SK-N-SH treated with all-trans-retinoic acid at 6 μM for 48 hours (cell line): ENCODE measurements around the gene PERCC1.

Experiments used
- ATAC-seq: fragments of 200-7000 bp; cut with Tn5 transposase; 3 replicates; pipeline ENCODE4 v1.9.1; 2020; ENCODE audit warnings: mild to moderate bottlenecking, moderate library complexity
- ARNTL ChIP-seq: fragments of 450-650 bp; formaldehyde crosslinking; IDR thresholded peaks from 2 replicates; pipeline ENCODE4 v1.5.0; 2020; ENCODE audit warnings: low read depth, mild to moderate bottlenecking, moderate library complexity, borderline replicate concordance
- BACH2 ChIP-seq: fragments of 250-450 bp; sonication (Bioruptor Pico); IDR thresholded peaks from 2 replicates; pipeline ENCODE4 v1.9.0; 2021; ENCODE audit warnings: mild to moderate bottlenecking, borderline replicate concordance
- CSDC2 ChIP-seq: fragments of 250-450 bp; sonication (Bioruptor Pico); IDR thresholded peaks from 2 replicates; pipeline ENCODE4 v1.5.0; 2020; ENCODE audit warnings: mild to moderate bottlenecking, moderate library complexity
- GLIS3 ChIP-seq: fragments of 250-450 bp; sonication (Bioruptor Pico); IDR thresholded peaks from 2 replicates; pipeline ENCODE4 v1.5.0; 2020; ENCODE audit warnings: mild to moderate bottlenecking, moderate library complexity
- OSR1 ChIP-seq: fragments of 250-450 bp; sonication (Bioruptor Pico); IDR thresholded peaks from 2 replicates; pipeline ENCODE4 v1.8.0; 2022; ENCODE audit warnings: moderate library complexity, mild to moderate bottlenecking, inconsistent platforms
- PPARA ChIP-seq: fragments of 250-450 bp; sonication (Bioruptor Pico); IDR thresholded peaks from 2 replicates; pipeline ENCODE4 v1.5.0; 2020; ENCODE audit warnings: mild to moderate bottlenecking, borderline replicate concordance
- RARB ChIP-seq: fragments of 250-450 bp; sonication (Bioruptor Pico); IDR thresholded peaks from 2 replicates; pipeline ENCODE4 v1.8.0; 2021; ENCODE audit warnings: mild to moderate bottlenecking, moderate library complexity
- SNAI2 ChIP-seq: fragments of 250-450 bp; sonication (Bioruptor Pico); IDR thresholded peaks from 2 replicates; pipeline ENCODE4 v1.5.0; 2020; ENCODE audit warnings: mild to moderate bottlenecking, moderate library complexity
- TCF4 ChIP-seq: fragments of 250-450 bp; sonication (Bioruptor Pico); IDR thresholded peaks from 2 replicates; pipeline ENCODE4 v1.8.0; 2021; ENCODE audit warnings: mild to moderate bottlenecking, moderate library complexity, borderline replicate concordance
- ZC3H10 ChIP-seq: fragments of 250-450 bp; sonication (Bioruptor Pico); IDR thresholded peaks from 2 replicates; pipeline ENCODE4 v1.5.1; 2021; ENCODE audit warnings: mild to moderate bottlenecking, moderate library complexity
- ZFP30 ChIP-seq: fragments of 450-650 bp; formaldehyde crosslinking; IDR thresholded peaks from 2 replicates; pipeline ENCODE4 v1.5.0; 2022; ENCODE audit warnings: mild to moderate bottlenecking, moderate library complexity
- ZNF565 ChIP-seq: fragments of 450-650 bp; formaldehyde crosslinking; conservative IDR thresholded peaks from 2 replicates; pipeline ENCODE4 v1.5.0; 2020; ENCODE audit warnings: low read depth, mild to moderate bottlenecking, moderate library complexity
- ZNF8 ChIP-seq: fragments of 450-650 bp; formaldehyde crosslinking; IDR thresholded peaks from 2 replicates; pipeline ENCODE4 v1.5.0; 2020; ENCODE audit warnings: mild to moderate bottlenecking, moderate library complexity
- TF ChIP-seq, protein P1 (sequence below): fragments of 250-450 bp; sonication (Bioruptor Pico); IDR thresholded peaks from 2 replicates; pipeline ENCODE4 v1.8.0; 2020; ENCODE audit warnings: mild to moderate bottlenecking, moderate library complexity, borderline replicate concordance
- TF ChIP-seq, protein P2 (sequence below): fragments of 250-450 bp; sonication (Bioruptor Pico); IDR thresholded peaks from 2 replicates; pipeline ENCODE4 v1.5.1; 2020; ENCODE audit warnings: low read depth, mild to moderate bottlenecking, moderate library complexity
- TF ChIP-seq, protein P3 (sequence below): fragments of 250-450 bp; sonication (Bioruptor Pico); IDR thresholded peaks from 2 replicates; pipeline ENCODE4 v1.5.1; 2021; ENCODE audit warnings: mild to moderate bottlenecking, moderate library complexity
- TF ChIP-seq, protein P4 (sequence below): fragments of 250-450 bp; sonication (Bioruptor Pico); IDR thresholded peaks from 2 replicates; pipeline ENCODE4 v1.5.0; 2020; ENCODE audit warnings: mild to moderate bottlenecking, moderate library complexity

Gene PERCC1

DNA sequence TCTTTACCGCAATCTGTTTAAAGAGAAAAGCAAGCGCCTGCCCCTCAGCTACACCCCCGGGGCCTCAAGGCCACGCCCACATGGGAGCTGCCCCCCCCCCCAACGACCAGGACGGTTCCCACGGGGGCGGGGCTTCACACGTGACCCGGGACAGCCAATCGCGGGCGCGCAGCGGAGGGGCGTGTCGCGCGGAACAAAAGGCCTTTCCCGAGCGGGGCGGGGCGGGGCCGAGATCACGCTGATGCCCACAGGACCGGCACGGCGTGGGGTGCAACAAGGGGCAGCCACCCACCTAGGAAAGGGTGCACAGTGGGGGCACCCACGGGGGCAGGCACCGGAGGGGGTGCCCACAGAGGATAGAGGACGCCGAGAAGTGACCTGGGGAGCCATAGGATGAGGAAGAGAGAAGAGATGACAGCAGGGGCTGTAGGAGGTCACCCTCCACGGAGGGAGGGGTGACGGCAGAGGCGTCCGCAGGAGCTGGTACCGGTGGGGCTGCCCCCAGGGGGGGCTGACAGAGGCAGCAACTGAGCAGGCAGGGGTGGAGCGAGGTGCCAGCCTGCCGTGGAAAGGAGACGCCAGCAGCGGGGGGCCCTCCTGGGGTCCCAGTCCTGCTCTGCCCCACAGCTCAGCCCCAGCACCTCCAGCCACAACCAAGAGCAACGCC lies 22.6 kb upstream of the PERCC1 start:
- peak; percentile 95 for ATAC-seq
- TF ChIP-seq, protein P1, sequence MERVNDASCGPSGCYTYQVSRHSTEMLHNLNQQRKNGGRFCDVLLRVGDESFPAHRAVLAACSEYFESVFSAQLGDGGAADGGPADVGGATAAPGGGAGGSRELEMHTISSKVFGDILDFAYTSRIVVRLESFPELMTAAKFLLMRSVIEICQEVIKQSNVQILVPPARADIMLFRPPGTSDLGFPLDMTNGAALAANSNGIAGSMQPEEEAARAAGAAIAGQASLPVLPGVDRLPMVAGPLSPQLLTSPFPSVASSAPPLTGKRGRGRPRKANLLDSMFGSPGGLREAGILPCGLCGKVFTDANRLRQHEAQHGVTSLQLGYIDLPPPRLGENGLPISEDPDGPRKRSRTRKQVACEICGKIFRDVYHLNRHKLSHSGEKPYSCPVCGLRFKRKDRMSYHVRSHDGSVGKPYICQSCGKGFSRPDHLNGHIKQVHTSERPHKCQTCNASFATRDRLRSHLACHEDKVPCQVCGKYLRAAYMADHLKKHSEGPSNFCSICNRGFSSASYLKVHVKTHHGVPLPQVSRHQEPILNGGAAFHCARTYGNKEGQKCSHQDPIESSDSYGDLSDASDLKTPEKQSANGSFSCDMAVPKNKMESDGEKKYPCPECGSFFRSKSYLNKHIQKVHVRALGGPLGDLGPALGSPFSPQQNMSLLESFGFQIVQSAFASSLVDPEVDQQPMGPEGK (CRISPR knock-in tag): peak; percentile 95
- no peak for TF ChIP-seq ZNF8

DNA sequence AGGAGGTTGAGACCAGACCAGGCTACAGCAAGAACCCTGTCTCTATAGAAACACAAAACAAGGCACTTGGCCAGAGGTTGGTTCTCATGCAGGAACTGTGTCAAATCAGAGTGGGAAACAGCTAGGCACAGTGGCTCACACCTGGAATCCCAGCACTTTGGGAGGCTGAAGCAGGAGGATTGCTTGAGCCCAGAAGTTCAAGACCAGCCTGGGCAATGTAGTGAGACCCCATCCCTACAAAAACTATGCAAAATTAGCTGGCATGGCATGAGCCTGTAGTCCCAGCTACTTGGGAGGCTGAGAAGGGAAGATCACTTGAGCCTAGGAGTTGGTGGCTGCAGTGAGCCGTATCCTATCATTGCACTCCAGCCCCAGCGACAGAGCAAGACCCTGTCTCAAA lies 18.0 kb upstream of the PERCC1 start:
- no peak for ATAC-seq
- TF ChIP-seq ZFP30 (CRISPR knock-in tag): no peak
- TF ChIP-seq, protein P2, sequence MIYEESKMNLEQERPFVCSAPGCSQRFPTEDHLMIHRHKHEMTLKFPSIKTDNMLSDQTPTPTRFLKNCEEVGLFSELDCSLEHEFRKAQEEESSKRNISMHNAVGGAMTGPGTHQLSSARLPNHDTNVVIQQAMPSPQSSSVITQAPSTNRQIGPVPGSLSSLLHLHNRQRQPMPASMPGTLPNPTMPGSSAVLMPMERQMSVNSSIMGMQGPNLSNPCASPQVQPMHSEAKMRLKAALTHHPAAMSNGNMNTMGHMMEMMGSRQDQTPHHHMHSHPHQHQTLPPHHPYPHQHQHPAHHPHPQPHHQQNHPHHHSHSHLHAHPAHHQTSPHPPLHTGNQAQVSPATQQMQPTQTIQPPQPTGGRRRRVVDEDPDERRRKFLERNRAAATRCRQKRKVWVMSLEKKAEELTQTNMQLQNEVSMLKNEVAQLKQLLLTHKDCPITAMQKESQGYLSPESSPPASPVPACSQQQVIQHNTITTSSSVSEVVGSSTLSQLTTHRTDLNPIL (CRISPR knock-in tag): no peak
- no peak for TF ChIP-seq ZC3H10 (CRISPR knock-in tag)
- no peak for TF ChIP-seq RARB (CRISPR knock-in tag)
- no peak for TF ChIP-seq ARNTL (CRISPR knock-in tag)
- TF ChIP-seq, protein P3, sequence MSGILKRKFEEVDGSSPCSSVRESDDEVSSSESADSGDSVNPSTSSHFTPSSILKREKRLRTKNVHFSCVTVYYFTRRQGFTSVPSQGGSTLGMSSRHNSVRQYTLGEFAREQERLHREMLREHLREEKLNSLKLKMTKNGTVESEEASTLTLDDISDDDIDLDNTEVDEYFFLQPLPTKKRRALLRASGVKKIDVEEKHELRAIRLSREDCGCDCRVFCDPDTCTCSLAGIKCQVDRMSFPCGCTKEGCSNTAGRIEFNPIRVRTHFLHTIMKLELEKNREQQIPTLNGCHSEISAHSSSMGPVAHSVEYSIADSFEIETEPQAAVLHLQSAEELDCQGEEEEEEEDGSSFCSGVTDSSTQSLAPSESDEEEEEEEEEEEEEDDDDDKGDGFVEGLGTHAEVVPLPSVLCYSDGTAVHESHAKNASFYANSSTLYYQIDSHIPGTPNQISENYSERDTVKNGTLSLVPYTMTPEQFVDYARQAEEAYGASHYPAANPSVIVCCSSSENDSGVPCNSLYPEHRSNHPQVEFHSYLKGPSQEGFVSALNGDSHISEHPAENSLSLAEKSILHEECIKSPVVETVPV (CRISPR knock-in tag): no peak
- no peak for TF ChIP-seq TCF4 (CRISPR knock-in tag)
- TF ChIP-seq OSR1 (CRISPR knock-in tag): no peak
- TF ChIP-seq, protein P4, sequence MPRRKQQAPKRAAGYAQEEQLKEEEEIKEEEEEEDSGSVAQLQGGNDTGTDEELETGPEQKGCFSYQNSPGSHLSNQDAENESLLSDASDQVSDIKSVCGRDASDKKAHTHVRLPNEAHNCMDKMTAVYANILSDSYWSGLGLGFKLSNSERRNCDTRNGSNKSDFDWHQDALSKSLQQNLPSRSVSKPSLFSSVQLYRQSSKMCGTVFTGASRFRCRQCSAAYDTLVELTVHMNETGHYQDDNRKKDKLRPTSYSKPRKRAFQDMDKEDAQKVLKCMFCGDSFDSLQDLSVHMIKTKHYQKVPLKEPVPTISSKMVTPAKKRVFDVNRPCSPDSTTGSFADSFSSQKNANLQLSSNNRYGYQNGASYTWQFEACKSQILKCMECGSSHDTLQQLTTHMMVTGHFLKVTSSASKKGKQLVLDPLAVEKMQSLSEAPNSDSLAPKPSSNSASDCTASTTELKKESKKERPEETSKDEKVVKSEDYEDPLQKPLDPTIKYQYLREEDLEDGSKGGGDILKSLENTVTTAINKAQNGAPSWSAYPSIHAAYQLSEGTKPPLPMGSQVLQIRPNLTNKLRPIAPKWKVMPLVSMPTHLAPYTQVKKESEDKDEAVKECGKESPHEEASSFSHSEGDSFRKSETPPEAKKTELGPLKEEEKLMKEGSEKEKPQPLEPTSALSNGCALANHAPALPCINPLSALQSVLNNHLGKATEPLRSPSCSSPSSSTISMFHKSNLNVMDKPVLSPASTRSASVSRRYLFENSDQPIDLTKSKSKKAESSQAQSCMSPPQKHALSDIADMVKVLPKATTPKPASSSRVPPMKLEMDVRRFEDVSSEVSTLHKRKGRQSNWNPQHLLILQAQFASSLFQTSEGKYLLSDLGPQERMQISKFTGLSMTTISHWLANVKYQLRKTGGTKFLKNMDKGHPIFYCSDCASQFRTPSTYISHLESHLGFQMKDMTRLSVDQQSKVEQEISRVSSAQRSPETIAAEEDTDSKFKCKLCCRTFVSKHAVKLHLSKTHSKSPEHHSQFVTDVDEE (CRISPR knock-in tag): no peak

DNA sequence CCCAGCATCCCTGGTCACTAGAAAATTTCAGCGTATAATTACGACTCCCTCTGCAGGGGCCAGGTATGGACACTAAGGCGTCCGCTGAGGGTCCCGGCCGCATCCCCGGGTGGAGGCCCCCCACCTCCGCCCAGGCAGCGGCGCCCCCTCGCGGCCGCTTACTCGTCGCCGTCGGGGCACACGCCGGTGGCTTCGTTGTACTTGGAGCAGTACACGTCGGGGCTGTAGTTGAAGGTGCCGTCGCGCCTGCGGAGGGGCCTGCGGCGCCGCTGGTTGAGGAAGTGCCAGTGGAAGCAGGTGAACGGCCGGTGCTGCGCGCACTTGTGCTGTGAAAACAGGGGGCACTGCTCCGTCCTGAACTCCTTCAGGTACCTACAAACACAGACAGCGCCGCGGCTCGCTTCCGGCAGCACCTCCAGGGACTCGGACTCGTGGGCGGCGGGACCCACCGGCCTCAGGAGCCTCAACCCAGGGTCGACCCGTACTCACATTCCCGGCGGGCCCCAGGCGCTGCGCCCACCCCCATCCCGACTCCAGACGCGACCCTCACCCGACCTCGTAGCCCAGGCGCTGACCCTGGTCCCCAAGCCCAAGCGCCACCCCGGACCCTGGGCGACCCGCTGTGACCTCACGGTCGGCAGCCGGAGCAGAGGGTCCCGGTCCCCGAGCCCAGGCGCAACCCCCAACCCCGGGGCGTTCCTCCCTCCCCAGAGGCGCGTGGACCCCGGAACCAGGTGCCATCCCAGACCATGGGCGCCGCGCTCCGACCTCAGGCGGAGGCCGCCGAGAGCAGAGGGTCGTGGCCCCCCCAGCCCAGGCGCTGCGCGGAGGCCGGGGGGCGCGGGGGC lies 17.0 kb upstream of the PERCC1 start:
- peak; percentile 75 for ATAC-seq
- TF ChIP-seq CSDC2 (CRISPR knock-in tag) (no peak), GLIS3 (CRISPR knock-in tag) (no peak)
- TF ChIP-seq, all 23 proteins: peak for 0

DNA sequence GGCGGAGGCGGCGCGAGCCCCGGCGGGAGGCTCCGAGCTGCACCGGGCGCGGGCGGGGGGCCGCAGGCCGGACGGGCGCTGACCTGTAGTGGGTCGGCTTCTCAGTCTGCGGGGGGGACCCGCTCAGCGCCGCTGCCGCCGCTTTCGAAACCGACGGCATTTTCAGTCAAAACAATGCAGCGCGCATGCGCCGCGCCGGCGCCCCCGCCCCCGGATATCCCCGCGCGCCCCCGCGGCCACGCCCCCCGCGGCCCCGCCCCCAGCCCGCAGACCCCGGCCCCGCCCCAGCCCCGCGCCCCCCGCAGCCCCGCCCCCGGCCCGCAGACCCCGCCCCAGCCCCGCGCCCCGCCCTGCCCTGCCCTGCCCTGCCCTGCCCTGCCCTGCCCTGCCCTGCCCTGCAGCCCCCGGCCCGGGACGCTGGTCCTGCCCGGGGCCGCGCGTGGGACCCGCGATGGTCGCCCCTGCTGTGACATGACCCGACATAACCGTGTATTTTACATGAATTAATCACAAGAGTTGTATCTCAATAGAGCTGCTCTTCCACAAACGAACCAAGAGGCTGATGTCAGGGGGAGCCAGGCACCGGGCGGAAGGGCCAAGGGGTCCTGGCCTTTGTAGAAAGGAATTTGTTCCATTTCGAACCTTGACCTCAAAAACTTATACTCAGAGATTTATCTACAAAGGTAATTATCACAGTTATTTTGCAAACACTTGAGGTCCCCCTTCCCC lies 16.2 kb upstream of the PERCC1 start, which contains the start of gene UNKL:
TSS of gene UNKL (minus strand) at position 173 of the 729 bp plus-strand sequence. CDS start at position 160, 13 bp downstream.
- ATAC-seq: peak; percentile 50
- no peak for TF ChIP-seq BACH2 (CRISPR knock-in tag)
- no peak for TF ChIP-seq OSR1 (CRISPR knock-in tag)
- no peak for TF ChIP-seq SNAI2 (CRISPR knock-in tag)
- TF ChIP-seq, protein P3 (CRISPR knock-in tag): no peak
- TF ChIP-seq ZNF565 (CRISPR knock-in tag): no peak
- TF ChIP-seq PPARA: no peak
- TF ChIP-seq, protein P2 (CRISPR knock-in tag): no peak
- TF ChIP-seq ZNF8: no peak
- no peak for TF ChIP-seq RARB (CRISPR knock-in tag)
- no peak for TF ChIP-seq ZC3H10 (CRISPR knock-in tag)
- TF ChIP-seq TCF4 (CRISPR knock-in tag): no peak
- TF ChIP-seq, protein P4 (CRISPR knock-in tag): no peak
